HL-60 (cell line): ENCODE measurements around the gene KSR1.

Experiments
- DNase-seq, 2 experiments: peaks; one replicate each; pipeline ENCODE4 v3.0.0-alpha.2; 2010 to 2020; ENCODE audit warnings: low read depth in 1 of 2, low spot score in 1 of 2
- H3K27ac ChIP-seq: fragments of 250-450 bp; sonication (Bioruptor Pico); replicated peaks from 2 replicates; pipeline ENCODE4 v1.5.1; 2020; ENCODE audit warnings: mild to moderate bottlenecking, moderate library complexity
- H3K27me3 ChIP-seq: fragments of 250-450 bp; sonication (Bioruptor Pico); 2 replicates; pipeline ENCODE4 v1.5.1; 2021; ENCODE audit warnings: mild to moderate bottlenecking, moderate library complexity; ENCODE audit not compliant: insufficient read depth, poor library complexity, severe bottlenecking
- H3K4me3 ChIP-seq: replicated peaks from 2 replicates; pipeline ENCODE4 v1.5.1; 2011; ENCODE audit warnings: mild to moderate bottlenecking, control low read depth, low read length; ENCODE audit not compliant: insufficient read depth
- CTCF ChIP-seq: IDR thresholded peaks from one replicate; pipeline ENCODE4 v1.5.1; 2011; ENCODE audit warnings: low read length, control low read depth, inconsistent platforms; ENCODE audit not compliant: insufficient read depth
- GABPA ChIP-seq: IDR thresholded peaks from 2 replicates; pipeline ENCODE4 v1.6.1; 2012; ENCODE audit warnings: low read depth
- POLR2AphosphoS5 ChIP-seq: IDR thresholded peaks from 2 replicates; pipeline ENCODE4 v1.6.1; 2012; ENCODE audit warnings: low read depth
- REST ChIP-seq: IDR thresholded peaks from 2 replicates; pipeline ENCODE4 v1.6.1; 2012; ENCODE audit warnings: low read depth; ENCODE audit not compliant: insufficient replicate concordance
- SPI1 ChIP-seq: IDR thresholded peaks from 2 replicates; pipeline ENCODE4 v1.6.1; 2012; ENCODE audit warnings: low read depth, mild to moderate bottlenecking, borderline replicate concordance

KSR1 gene

DNA sequence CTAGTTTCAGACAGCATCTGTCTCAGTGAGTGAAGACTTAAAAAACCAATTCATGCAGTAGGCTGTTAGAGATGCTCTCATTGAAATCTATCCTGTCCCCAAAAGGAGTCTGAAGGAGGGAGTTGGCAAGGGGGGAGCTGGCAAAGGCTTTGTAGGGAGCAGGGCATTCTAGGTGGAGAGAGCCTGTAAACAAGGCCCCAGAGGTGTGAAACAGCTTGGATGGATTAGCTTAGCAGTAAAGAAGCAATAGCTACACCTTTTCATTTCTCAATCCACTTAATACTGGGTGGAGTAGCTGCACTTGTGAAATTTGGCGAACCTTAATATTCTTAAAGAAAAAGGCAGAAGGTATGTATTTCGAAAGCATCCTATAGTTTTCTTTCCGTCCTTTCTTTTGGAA is 61.8 kb downstream of the KSR1 start:
- Histone ChIP-seq H3K4me3 (no peak overlapping the region), H3K27me3 (no peaks in the 10 kb centered on the region), H3K27ac (no peak overlapping the region)
- no peak for DNase-seq
- TF ChIP-seq SPI1 (no peak), POLR2AphosphoS5 (no peak), GABPA (no peak), CTCF (no peak), REST (no peak)

- no peak for TF ChIP-seq SPI1
- TF ChIP-seq POLR2AphosphoS5 = no peak
- TF ChIP-seq GABPA = no peak
- no peak for TF ChIP-seq REST
- no peak for TF ChIP-seq CTCF
- no peak overlapping the region for H3K27ac ChIP-seq
- no peak overlapping the region for H3K4me3 ChIP-seq
- DNase-seq = no peak
- H3K27me3 ChIP-seq = no peaks in the 10 kb centered on the region
Observed at GRCh38 chr17:27518545-27519521, 62.6 kb downstream of the KSR1 start.

- H3K27ac ChIP-seq = no peak overlapping the region
- no peak for TF ChIP-seq CTCF
Observed at GRCh38 chr17:27519550-27519949, 63.3 kb downstream of the KSR1 start.

More at GRCh38 chr17:27519550-27519949, 63.3 kb downstream of the KSR1 start:
- DNase-seq = no peak
- H3K4me3 ChIP-seq = no peak overlapping the region
- no peaks in the 10 kb centered on the region for H3K27me3 ChIP-seq
